Hippocampal formation (tissue), 2 donors: ENCODE data around the gene MAGEL2.

Experiments
- DNase-seq, 2 donors: peaks; one replicate each; lab custom pipeline; 2025; lab: John Stamatoyannopoulos, UW

Gene MAGEL2

DNA sequence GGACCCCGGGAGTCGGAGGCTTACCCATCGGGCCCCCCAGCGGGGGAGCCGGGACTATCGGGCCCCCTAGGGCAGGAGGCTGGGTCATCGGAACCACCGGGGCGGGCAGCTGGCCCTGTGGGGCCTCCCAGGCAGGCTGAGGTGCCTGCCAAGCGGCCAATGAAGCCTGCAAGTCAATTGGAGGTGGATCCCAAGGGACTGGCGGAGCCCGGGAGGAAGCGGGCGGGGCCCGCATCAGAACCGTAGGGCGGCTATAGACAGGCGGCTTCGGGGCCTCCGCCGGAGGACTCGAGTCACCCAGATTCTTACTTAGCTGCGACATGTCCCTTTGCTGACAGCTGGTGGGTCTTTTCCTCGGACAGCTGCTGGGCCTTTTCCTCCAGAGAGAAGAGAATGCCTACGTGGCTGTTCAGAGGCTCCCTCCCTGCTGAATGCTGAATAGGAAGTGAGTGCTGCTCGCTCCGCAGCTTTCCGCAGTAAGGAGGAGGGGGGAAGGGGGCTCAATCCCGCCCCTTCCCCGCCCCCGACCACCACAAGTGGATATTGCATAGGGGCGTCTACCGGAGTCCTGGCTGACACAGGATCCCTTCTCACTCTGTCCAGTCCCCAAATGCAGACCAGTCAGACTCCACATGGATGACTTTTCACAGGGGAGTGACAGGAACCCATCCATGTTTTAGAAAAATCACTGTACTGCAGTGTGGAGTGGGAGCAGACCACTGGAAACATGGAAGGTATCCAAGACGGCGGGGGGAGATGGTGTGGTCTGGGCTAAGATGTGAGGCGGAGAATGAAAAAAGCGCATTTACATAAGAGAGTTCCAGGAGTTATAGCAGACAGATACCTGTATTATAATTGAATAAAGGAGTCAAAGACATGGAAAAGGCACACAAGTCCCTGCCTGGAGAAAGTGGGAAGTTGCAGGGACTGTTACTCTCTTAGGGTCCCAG is at the start of gene MAGEL2:
Gene MAGEL2 (minus strand): TSS at position 447 of the 950 bp plus-strand sequence. CDS start 125 bp downstream, at position 322.
- DNase-seq, result peak in 1 of 2 donors; percentile 6

- no peak for DNase-seq
These were observed 47.6 kb upstream of the MAGEL2 start for GRCh38 chr15:23695282-23695681.

GRCh38 chr15:23694592-23694991 is 46.9 kb upstream of the MAGEL2 start:
- DNase-seq, result no peak

GRCh38 chr15:23690450-23690852 is 42.8 kb upstream of the MAGEL2 start:
- DNase-seq, result peak; percentile 42 to 54

DNA sequence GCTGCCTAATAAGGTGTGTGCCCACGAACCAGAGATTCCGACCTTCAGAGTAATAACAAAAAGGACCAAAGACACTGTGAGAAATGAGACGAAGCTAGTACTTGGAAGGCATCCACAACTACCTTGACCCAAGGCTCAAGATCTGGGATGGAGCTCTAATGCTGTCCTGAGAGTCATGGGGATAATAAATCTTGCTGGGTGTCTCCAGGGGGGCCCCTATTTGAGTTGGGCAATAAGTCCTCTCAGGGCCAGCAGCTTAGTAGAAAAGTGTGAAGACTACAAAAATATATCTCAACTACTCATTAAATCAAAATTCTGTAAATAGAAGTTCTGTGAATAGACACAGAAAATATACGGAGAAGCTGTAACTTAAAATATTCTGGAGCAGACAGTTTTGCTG is 42.3 kb upstream of the MAGEL2 start:
- DNase-seq, result no peak

GRCh38 chr15:23687143-23687470 is 39.4 kb upstream of the MAGEL2 start, which contains the start of gene NDN:
Gene NDN, minus strand, starts transcription at chr15:23687305. Its CDS starts 88 bp downstream, at chr15:23687217.
- peak; percentile 3 to 14 for DNase-seq

GRCh38 chr15:23686466-23687142 is 38.9 kb upstream of the MAGEL2 start:
- no peak for DNase-seq

DNA sequence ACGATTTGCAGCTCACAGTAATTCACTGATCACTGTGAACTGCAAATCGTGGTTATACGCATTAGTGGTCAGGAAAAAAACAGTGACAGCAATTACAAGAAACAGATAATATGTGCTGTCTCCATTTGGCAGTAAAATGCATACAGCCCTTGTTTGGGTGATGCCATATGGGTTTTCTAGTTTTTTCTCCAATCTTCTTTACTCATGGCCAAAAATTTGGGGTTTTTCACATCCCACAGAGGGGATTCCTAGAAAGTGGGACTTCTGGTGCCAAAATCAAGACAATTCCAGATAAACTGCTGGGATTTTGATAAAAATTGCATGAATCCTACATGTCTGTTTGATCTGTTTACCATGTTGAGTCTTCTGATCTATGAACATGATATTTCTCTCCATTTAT is 23.8 kb upstream of the MAGEL2 start:
- DNase-seq, result no peak

DNA sequence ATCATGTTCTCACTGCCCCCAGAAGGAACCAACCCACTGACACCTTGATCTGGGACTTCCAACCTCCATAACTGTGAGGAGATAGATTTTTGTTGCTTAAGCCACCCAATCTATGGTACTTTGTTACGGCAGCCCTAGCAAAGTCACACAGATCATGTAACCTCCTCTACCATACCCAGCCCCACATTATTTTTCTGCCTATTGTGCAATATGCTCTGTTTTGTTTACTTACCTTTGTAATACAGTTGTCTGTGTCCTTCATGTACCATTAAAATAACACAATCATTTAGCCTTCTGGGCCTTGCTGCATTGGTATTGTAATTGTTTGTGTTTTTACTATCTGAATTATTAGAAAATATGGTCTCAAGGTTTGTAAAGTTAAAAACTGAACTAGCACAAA is 23.3 kb upstream of the MAGEL2 start:
- DNase-seq, result no peak

- no peak for DNase-seq
These were observed 15.6 kb upstream of the MAGEL2 start for GRCh38 chr15:23663232-23663631.

GRCh38 chr15:23648920-23649515 is 1.4 kb upstream of the MAGEL2 start:
- DNase-seq, result no peak

DNA sequence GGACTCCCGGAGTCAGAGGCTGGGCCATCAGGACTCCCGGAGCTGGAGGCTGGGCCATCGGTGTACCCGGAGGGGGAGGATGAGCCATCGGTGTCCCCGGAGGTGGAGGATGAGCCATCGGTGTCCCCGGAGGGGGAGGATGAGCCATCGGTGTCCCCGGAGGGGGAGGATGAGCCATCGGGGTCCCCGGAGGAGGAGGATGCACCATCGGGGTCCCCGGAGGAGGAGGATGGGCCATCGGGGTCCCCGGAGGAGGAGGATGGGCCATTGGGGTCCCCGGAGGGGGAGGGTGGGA is 719 bp downstream of the MAGEL2 start:
- DNase-seq, result no peak

DNA sequence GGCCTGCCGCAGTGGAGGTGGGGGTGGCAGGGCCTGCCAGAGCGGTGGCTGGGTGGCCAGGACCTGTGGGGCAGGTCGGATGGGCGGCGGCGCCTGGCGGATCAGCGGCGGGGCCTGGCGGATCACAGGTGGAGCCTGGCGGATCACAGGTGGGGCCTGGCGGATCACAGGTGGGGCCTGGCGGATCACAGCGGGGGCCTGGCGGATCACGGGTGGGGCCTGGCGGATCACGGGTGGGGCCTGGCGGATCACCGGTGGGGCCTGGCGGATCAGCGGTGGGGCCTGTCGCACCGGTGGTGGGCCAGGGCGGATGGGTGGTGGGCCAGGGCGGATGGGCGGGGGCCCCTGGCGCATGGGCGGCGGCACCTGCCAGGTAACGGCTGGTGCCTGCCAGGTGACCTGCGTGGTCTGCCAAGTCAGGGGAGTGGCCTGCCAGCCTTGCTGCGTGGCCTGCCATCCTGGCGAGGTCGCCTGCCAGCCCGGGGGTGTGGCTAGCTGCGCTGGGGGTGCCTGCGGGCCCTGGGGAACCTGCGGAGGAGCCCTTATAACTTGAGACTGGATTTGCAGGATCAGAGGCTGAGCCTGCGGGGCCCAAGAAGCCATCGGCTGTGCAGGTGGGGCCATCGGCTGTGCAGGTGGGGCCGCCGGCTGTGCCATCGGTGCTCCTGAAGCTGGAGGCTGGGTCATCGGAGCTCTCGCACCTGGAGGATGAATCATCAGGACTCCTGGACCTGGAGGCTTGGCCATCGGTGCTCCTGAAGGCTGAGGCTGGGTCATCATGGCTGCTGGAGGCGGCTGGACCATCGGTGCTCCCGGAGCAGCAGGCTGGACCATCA is 1.3 kb downstream of the MAGEL2 start:
- no peak for DNase-seq

GRCh38 chr15:23645371-23646164 is 2.1 kb downstream of the MAGEL2 start:
- no peak for DNase-seq

- no peak for DNase-seq
These were observed 2.8 kb downstream of the MAGEL2 start for GRCh38 chr15:23644829-23645228.

DNA sequence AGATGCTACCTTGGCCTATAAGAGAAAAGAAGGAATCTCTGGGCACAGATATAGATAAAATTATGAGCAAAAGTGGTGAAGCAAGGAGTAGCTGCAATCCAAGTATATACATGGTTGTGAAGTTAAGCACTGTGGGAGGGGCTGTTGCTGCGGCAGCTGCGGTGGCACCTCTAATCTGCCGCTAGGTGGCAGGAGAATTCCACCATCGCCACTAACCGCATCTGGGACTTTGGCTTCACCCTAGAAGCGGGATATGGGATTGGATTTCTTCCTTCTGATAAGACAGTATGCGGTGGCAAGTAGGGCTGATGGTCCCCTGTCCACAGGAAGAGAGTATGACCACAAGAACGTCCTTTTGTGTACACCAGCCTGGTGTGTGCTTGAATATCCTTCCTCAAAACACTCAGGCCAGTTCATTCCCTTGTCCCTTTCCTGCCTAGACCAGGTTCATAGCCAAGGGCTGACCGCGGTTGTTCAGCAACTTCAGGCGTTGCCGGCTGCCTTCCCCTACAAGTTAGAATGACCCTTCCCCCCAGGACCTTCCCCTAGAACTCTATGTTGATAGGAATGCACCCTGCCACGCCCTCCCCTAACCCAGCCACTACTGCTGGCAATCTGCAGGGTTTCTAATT is 5.1 kb downstream of the MAGEL2 start:
- peak; percentile 48 to 50 for DNase-seq

- no peak for DNase-seq
These were observed 13.5 kb downstream of the MAGEL2 start for GRCh38 chr15:23634181-23634580.

DNA sequence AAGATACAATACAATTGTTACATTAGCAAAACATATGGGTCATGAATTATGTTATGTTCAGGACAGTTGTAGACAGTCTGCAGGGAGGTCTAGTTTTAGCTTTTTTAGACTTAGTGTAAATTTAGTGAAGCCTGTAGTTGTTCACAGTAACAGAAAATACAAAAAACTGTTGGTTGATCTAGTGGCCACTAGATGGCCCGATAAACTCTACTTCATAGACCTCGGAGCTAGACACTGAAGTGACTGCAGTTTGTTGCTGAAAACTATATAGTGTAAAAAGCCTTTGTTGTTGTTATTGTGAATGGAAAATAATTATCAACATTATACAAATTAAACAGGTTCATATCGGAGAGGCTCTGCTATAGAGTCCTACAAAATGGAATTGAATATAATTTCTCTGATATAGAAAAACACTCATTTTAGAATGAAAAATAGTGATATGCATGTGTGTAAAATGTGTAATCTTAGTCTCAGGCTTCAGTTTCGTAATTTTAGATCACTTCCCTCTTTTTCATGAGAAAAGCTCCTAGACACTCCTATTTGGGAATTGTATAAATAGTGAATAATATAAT is 18.3 kb downstream of the MAGEL2 start:
- DNase-seq, result no peak

DNA sequence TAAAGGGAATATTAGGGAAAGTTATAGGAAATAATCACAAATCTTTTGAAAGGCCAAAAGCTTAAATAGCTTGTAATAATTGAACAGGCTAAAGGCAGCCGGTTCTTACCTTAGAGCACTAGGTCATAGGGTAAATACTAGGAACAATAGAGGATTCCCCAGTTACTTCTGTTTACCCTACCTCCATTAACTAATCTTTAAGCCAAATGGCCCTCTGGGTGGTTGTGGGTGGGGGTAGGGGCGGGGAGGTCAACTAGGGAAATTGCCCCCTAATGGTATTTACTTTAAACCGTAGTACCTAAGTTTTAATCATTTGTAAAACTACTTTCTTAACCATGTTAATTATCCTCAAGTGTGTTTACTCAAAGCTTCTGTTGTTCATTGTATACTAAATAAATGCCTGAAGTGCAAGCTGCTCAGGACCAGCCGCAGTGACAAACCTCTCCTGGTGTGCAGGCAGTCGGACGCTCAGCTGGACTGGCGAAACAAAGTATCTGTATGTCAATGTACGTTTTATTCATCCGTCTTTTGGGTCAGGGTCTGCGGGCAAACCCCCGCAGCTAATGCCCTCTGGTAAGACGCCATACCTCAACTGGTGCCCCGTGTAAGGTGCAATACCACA is 18.9 kb downstream of the MAGEL2 start:
- no peak for DNase-seq

- no peak for DNase-seq
These were observed 31.1 kb downstream of the MAGEL2 start for GRCh38 chr15:23616536-23616935.
